ENCODE data around the gene ITGAD.
"Not testable (repeated sequence)": the region's sequence is repeated elsewhere in the genome, so short reads cannot be mapped to it uniquely, and the experiment has no call there.

The ITGAD gene

DNA sequence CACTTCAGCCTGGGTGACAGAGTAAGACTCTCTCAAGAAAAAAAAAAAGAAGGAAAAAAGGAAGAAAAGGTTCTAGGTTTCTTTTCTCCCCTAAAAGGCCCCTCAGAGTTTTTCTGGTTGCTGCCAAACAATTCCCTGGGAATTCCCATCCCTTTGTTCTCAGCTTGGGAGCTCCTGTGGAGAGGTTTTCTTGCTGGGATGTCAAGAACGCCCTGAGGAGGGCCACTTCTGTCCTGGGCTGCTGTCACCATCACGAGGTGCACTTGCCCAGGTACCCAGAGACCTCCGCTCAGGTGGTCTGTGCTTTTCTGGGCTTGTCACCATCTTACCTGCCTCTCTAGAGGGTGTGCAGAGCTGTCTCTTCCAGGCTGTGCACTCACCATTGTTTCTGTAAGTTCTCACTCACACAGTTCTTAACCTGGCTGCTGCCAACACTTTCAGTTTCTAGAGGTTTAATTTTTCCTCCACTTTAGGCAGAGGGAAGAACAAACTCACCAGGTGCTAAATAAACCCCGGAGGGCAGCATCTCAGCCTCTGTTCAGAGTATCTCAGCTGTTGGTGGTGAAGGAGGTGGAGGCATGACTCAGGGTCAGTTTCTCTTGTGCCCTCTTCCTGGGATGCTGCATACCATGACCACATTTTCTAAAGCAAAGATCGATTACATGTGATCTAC lies 37.4 kb downstream of the ITGAD start:
- no peak for DNase-seq (ENCODE audit: low read depth)

DNA sequence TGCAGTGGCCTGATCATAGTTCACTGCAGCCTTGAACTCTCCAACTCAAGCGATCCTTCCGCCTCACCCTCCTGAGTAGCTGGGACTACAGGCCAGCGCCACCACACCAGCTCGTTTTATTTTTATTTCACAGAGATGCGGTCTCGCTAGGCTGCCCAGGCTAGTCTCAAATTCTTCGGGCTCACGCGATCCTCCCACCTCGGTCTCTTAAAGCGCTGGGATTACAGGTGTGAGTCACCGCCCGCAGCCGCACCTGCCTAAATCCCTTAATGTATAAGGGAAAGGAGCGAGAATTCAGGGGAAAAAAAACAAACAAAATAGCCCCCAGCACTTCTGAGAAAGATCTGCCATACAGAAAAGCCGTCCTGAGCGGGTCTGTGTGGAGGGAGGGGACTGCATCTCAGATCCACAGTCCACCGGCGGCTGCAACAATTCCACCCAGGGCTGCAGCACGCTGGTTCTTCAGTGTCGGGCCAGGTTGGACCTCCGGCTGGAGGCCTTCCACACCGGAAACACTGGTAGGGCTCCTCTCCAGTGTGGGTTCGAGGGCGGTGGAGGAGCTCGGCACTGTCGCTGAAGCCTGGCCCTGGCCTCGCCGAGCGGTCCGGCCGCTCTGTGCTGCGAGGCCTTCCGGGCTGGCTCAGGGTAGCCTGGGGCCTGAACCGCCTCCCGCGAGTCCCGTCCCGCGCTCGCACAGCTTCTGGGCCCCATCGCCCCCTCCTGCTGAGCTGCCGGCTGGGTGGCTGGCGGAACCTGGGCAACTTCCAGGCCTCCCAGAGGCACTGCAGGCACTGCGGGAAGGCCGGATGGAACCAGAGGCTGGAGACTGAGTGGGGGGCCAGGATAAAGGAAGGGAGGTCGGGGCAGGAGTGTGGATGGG lies 42.4 kb downstream of the ITGAD start:
- no peak for DNase-seq (ENCODE audit: low read depth)

DNA sequence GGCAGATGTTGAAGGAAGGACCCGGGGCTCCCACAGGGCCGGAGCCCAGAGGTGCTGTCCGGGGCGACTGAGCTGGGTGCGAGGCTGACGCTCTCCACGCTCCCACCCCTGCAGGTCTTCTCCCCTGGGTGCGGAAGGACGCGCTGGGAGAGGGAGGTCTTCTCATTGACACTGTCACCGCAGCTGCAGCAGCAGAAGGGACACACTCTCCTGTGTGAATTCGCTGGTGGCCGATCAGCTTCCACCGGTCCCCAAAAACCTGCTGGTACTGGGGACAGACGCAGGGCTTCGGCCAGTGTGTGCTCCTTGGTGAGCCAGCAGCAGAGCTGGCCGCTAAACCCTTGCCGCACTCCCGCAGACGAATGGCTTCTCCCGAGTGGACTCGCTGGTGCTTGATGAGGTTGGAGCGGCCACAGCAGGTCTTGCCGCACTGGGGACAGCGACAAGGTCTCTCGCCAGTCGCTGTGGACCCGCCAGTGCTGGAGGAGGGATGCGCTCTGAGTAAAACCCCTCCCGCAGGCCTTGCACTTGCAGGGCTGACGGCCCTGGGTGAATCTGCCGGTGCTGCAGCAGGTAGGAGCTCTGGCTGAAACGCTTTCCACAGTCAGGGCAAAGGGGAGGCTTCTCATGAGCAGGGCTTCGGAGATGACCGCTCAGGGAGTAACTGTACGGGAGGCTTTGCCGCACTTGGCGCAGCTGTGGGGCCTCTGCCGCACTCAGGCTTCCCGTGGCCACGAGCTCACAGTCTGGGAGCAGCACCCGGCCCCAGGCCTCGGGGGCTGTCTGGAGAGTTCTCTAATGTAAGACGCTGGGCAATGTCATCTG lies 43.3 kb downstream of the ITGAD start:
- DNase-seq (ENCODE audit: low read depth) = no peak

DNA sequence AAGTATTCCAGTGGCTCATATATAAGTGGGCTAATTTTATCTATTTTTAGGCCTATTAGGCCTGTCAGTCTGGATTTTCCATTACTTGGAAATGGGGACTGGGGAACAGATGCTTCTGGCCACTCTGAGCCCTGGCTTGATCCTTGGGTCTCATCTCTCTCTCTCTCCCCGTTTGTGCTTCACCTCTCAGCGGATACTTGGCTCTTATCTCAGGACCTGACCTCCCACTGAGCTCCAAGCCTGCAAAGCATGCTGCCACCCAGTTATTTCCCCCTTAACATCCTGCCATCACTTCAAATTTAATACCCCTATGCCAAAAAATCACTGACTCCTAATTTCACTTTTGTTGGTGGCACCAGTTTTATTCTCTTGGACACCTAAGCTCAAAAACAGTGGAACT lies 45.3 kb downstream of the ITGAD start:
- no peak for DNase-seq (ENCODE audit: low read depth)

DNA sequence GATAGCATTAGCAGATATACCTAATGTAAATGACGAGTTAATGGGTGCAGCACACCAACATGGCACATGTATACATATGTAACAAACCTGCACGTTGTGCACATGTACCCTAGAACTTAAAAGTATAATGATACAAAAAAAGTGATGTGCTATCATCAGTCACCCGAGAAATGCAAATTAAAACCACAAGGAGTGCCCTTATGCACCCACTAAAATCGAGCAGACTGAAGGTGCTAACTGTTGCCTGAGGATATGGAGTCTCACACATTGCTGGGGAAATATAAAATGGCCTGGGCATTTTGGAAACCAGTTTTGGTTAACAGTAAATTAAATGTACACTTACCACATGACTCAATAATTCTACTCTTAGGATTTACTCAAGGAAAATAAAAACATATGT lies 45.9 kb downstream of the ITGAD start:
- not testable (repeated sequence) for DNase-seq (ENCODE audit: low read depth)

DNA sequence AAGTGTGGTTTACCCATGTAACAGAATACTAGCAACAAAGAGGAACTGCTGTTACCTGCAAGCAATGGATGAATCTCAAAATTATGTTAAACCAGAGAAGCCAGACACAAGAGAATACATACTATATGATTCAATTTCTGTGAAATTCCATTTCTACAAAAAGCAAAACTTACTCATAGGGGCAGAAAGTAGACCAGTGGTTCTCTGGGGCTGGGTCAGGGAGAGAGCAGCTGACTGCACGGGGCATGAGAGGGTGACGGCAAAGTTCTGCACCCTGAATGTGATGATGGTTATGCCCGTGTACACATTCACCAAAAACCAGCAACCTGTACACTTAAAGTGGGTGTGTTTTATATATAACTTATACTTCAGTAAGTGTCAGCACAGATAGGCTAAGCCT lies 46.4 kb downstream of the ITGAD start:
- no peak for DNase-seq (ENCODE audit: low read depth)

DNA sequence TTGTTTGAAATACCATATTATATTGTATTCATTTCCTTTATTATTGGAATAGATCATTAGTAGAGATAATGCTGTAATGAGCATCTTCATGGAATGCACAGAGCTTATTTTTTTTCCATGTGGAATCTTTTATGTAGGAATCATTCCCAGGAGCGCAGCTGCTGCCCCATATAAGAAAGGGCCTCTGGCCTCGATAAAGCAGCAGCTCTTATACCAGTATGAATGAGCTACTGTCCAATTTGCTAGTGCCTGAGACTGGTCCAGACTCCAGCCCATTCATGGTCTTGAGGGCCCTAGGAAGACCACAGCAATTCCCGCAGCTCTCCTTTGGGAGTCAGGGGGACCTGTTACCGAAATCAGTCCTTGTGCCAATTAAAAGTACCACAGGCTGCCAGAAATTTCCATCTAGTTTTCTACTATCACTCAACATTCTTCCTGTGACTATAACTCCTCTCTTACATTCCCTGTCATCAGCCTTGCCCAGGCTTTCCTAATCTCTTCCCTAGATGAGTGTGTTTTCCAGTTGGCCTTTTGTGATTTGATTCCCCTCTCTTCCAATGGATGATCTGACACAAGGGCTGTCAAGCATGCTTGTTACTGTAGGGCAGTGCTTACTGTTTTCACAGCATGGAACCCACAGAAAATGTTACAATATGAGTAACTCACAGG lies 47.5 kb downstream of the ITGAD start:
- DNase-seq (ENCODE audit: low read depth) = no peak

DNA sequence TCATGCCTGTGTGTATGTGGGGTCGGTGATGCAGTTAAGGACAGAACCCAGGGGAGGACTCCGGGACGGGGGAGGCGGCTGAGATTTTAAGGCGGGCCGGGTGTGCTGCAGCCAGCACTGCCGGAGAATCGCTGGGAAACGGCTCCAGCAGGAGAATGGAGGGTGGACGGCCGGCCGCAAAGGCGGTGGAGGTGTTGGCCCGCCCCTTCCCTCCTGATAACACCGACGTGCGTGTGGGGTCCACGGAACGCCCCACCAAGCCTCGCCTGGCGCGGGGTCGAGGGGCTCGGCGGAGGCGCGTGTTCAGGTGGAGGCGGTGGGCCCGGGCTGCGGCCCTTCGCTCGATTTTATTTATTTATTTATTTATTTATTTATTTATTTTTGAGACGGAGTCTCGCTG lies 48.8 kb downstream of the ITGAD start:
- DNase-seq (ENCODE audit: low read depth) = no peak

DNA sequence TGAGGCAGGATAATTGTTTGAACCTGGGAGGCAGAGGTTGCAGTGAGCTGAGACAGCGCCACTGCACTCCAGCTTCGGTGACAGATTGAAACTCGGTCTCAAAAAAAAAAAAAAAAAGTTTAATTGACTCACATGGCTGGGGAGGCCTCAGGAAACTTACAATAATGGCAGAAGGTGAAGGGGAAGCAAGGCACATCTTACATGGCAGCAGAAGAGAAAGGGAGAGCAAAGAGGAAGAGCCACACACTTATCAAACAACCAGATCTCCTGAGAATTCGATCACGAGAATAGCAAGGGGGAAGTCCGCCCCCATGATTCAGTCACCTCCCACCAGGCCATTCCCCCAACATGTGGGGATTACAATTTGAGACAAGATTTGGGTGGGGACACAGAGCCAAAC lies 52.8 kb downstream of the ITGAD start:
- DNase-seq (ENCODE audit: low read depth) = not testable (repeated sequence)

DNA sequence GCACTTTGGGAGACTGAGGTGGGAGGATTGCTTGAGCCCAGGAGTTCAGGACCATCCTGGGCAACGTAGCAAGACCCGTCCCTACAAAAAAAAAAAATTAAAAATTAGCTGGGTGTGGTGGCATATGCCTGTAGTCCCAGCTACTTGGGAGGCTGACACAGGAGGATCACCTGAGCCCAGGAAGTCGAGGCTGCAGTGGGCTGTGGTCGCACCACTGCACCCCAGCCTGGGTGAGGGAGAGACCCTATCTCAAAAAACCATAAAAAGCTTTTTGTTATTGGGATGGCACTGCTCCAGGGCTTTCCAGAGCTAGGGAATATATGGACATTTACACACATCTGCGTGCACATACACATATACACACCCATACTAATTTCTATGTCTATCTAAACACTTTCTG lies 58.1 kb downstream of the ITGAD start:
- no peak for DNase-seq (ENCODE audit: low read depth)

DNA sequence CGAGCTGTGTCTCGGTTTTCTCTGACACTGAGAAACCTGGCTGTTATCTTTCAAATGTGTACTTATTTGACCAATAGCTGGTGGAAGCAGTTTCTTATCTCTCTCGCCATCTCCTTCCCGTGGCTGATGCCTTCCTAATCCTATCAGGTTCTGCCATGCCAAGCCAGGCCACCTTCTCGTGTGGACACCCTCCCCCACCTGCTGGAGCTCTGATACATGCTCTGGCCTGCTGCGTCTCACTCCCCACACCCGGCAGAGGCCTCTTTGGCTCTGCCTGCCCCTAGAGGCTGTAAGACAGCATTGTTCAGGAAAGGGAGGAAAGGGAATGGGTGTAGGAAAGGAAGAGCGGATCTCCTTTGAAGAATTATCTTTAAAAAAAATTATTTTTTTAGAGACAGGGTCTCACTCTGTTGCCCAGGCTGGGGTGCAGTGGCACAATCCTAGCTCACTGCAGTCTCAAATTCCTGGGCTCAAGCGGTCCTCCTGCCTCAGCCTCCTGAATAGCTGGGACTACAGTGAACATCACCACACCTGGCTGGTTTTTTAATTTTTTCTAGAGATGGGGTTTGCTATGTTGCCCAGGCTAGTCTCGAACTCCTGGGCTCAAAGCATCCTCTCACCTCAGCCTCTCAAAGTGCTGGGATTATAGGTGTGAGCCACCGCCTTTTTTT lies 58.7 kb downstream of the ITGAD start:
- DNase-seq (ENCODE audit: low read depth) = peak; percentile 68

DNA sequence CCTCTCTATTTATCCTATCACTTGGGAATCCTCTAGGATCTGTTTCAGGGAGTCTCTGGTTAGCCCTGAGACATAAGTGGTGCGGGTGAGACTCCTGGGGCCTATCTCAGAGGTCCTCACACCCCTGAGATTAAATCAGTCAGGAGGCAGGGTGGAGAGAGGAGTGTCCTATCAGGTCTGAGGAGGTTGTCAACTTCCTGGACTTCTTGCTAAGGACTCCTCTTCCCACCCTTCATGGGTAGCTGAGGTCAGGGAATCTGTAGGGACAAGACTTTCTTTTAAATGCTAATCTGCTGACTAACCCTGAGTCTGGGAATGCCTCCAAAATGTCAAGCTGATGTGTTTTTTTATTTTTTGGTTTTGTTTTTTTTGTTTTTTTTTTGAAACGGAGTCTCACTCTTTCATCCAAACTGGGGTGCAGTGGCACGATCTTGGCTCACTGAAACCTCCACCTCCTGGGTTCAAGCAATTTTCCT lies 59.5 kb downstream of the ITGAD start:
- DNase-seq (ENCODE audit: low read depth) = peak; percentile 90

DNA sequence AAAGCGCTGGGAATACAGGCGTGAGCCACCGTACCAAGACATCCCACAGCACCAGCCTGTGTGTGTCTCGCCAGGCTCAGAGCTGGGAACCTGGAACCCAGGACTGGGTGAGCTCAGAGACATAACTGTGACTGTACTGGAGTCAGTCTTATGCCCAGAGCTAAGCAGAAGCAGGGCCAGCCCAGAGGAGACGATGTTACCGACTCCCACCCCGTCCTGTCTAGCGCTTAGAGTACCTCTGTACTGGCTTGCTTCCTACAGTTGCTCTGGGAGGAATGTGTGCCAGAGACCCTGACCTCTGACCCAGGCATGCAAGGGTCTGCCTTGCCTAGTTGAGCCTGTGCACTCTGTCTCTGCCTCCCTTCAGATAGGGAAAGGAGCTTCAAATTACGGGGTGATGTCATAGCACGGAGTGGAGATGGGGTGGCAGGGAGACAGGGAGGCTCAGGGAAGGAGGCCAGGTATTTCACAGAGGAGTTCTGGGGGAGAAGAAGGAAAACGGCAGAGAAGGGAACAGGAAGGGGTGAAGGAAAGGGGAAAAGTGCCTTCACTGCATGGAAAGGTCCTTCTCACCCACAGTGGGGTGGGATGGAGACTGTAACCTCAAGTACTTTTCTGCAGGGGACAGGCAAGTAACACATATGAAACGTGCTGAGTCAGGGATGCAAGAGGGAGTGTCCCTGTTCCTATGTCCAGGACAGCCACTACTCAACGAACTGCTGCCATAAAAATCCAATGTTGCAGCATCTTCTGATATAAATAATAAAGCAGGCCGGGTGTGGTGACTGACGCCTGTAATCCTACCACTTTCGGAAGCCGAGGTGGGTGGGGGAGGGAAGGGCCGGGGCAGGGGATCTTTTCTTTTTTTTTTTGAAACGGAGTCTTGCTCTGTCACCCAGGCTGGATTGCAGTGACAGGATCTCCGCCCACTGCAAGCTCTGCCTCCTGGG lies 60.4 kb downstream of the ITGAD start:
- DNase-seq (ENCODE audit: low read depth) = peak; percentile 84

DNA sequence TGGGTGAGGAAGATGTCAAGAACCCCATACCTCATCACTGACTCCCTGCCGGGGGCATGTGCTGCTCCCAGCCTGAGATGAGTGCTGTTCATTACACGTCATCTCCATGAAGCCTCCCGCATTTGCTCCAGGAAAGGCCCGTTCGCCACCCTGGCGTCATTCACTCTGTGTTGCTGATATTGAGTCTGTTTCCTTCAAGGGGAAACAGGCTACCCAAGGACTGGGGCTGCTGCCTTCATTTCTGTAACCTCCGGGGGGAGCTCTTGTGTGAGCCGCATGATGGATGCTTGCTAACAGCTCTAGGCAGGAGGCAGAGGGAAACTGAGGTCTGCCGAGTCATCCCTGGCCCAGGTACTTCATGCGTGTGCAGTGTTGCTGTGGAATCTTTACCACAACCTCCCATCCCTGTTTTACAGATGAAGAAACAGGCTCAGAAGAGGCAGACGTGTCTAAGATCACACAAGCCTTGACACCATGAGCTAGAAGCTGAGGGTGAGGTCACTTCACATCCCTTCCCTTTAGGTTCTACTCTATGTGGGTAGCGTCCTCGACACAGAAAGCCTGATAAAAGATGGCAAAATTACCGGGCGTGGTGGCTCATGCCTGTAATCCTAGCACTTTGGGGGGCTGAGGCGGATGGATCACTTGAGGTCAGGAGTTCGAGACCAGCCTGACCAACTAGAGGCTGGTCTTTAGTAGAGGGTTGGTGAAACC lies 62.6 kb downstream of the ITGAD start:
- DNase-seq (ENCODE audit: low read depth) = no peak

DNA sequence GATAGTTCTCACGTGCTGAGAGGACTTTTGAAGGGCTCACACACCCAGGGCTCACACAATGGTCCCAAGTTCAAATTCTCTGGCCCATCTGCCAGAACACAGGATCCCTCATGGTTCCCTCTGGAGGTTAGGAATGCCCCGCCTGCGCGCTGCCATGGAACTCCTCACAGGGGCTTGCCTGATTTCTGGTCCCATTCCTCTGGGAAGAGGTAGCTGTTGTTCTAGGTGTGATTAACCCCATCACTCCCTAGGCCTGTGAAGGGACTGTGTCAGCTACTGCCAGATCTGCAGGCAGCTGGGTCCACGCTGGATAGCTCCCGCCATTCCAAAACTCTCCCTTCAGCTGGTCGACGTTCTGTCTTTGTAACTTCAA lies 63.8 kb downstream of the ITGAD start:
- no peak for DNase-seq (ENCODE audit: low read depth)

DNA sequence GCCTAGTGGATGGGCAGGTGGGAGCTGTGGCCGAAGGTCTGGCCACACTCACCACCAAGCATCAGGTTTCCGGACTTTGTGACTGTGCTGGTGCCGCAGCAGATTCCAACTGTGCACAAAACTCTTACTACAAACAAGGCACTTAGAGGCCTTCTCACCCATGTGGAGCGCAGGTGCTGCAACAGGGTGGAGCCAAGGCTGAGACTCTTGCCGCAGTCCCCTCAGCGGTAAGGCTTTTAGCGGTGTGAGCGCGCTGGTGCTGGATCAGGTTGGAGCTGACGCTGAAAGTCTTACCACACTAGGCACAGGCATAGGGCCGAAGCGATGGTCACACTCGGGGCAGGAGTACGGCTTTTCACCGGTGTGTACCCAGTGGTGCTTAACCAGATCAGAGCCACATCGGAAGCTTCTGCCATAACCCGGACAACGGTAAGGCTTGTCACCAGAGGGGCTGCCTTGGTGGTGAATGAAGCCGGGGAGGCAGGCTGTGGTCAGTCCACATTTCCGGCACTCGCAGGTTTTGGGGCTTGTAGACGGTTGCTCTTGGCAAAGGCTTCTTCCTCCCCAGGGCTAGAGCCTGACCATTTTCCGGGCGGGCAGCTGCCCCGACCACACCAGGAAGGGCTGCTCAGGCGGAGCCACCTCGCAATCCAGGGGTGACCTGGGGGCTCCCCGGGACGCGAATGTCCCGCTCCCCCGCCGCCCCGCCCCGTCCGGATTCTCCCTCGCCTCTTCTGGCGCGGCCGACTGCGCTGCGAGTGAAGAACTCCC lies 65.1 kb downstream of the ITGAD start:
- DNase-seq (ENCODE audit: low read depth) = peak; percentile 33

DNA sequence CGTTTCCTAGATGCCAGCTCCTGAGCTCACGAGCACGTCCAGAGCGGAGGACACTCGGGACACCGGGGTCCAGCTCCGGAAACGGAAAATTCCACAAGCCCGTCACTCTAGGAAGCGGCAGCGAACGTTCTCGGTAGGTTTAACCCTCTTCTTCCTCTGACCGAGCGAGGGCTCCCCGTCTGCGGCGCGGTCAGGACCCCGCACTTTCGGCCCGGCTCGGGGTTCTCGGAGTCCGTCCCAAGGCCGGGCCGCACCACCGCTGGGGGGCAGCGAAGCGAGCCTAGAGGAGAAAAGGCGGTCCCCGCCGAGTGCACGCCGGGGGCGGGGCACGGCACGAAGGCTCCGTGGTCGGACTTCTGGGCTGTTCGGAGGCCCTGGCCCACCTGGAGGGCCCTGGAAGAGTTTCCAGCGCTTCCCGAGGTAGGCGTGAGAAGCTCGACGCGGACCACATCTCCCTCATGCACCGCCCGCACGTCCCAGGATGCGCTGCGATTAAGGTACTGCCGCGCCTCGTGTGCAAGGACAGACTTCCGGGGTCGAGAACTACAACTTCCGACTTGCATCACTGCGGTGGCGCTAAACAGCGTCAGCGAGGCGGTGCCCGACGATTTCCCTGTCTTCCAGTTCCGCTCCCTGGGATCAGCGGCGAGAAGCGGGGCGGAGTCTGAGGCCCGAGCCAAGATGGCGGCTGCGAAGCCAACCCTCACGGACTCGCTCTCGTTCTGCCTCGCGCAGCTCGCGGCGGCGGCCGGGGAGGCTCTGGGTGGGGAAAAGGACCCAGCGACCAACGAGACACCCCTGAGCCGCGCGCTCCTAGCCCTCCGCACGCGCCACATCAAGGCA lies 65.9 kb downstream of the ITGAD start, which contains the start of gene ARMC5:
ARMC5 (plus strand) TSS at position 658 of the 843 bp plus-strand sequence; CDS start at position 682, 24 bp downstream.
- DNase-seq (ENCODE audit: low read depth) = peak; percentile 98

All from fibroblast of gingiva (primary cell).